Adrenal gland (tissue), 12 donors: Measurements from ENCODE around the gene ZMYM2. TPM values are rescaled to one million over a fixed set of nuclear protein-coding genes. Genes with fewer than 3 reads are reported as not detected.

Source experiments
- DNase-seq, 7 donors: peaks; one replicate each; pipeline ENCODE4 v3.0.0-alpha.2; 2019 to 2020
- H3K27ac ChIP-seq, 5 donors: fragments of 200-600 bp; sonication (generic) in 4 of 5; 1 replicate in 3 of 5; 2 replicates in 2 of 5; pipeline versions ENCODE4 v1.5.1 to v1.8.0; 2016 to 2020; ENCODE audit warnings: mild to moderate bottlenecking in 1 of 5
- H3K27me3 ChIP-seq: fragments of 200-600 bp; 2 replicates; pipeline ENCODE4 v1.8.0; 2021
- H3K36me3 ChIP-seq, 2 donors: fragments of 200-600 bp; replicated peaks in 1 of 2; 1 replicate in 1 of 2; 2 replicates in 1 of 2; pipeline versions ENCODE4 v1.5.1 to v1.8.0; 2018 to 2022
- H3K4me1 ChIP-seq, 2 donors: fragments of 200-600 bp; replicated peaks in 1 of 2; 1 replicate in 1 of 2; 2 replicates in 1 of 2; pipeline versions ENCODE4 v1.5.1 to v1.8.0; 2018 to 2021
- H3K4me3 ChIP-seq, 4 donors: fragments of 200-600 bp; sonication (generic) in 3 of 4; one replicate each; pipeline ENCODE4 v1.5.1; 2016 to 2018
- H3K9me3 ChIP-seq, 3 donors: fragments of 200-600 bp; sonication (generic) in 1 of 3; replicated peaks in 1 of 3; 1 replicate in 2 of 3; 2 replicates in 1 of 3; pipeline versions ENCODE4 v1.5.1 to v1.8.0; 2016 to 2021
- CTCF ChIP-seq, 6 experiments: fragments of 450-650 bp in 4 of 6; fragments of 200-600 bp in 2 of 6; sonication (generic) in 1 of 6; IDR thresholded peaks; 1 replicate in 5 of 6; 2 replicates in 1 of 6; pipeline versions ENCODE4 v1.5.1 to v1.8.0; 2016 to 2021; ENCODE audit warnings: antibody characterized with exemption in 6 of 6, mild to moderate bottlenecking in 2 of 6, moderate library complexity in 1 of 6
- POLR2A ChIP-seq, 2 donors: fragments of 450-650 bp; IDR thresholded peaks; one replicate each; pipeline ENCODE4 v1.6.1; 2017; ENCODE audit warnings: antibody characterized with exemption in 2 of 2, mild to moderate bottlenecking in 2 of 2, moderate library complexity in 1 of 2
- WGBS, 4 donors: extraction: QIAGEN DNeasy Blood & Tissue Kit in 2 of 4; methylation state at CpG; one replicate each; pipeline versions ENCODE4 v1.1.5 to v1.1.7; 2013 to 2017; 5-methylcytosine and 5-hydroxymethylcytosine counted together
- intact Hi-C, 2 donors: fragments of 100-400 bp; cut with DNase I; formaldehyde crosslinking; loops; one replicate each; pipeline versions ENCODE4 v1.14.1 to v1.15.0; 2022 to 2023
- polyA plus RNA-seq, 3 donors: library from polyadenylated mRNA; stranded (reverse); fragments of 200-250 nt in 2 of 3; fragments of 350-450 nt in 1 of 3; fragmentation: Illumina TruSeq in 1 of 3; extraction: RNeasy Lipid Tissue Mini Kit (QIAGEN cat#74804) in 1 of 3; gene quantifications; one replicate each; pipeline ENCODE4 v1.2.3, GENCODE V29; 2013 to 2014
- total RNA-seq, 9 donors: library from RNA; depleted of rRNA in 4 of 9; stranded (reverse); fragments of >200 nt in 4 of 9; fragments of 120-200 nt in 1 of 9; fragmentation: NEBNext Ultra II Directional in 1 of 9; extraction: Animal tissue kit (Norgen Biotek cat#: 25700) in 1 of 9; gene quantifications; one replicate each; pipeline versions ENCODE4 v1.1.0 to v1.2.4, GENCODE V29; 2013 to 2023
- donor health status: healthy with polysubstance abuse.
- donor health status: Bipolar disorder and iron deficiency.
- donor health status: DM: yes; HTN: yes; CAD: no.
- donor health status: DM: no; HTN: no; CAD: no.
- donor health status: DM: no; HTN: no; CAD: no.
- donor health status: DM: yes; HTN: yes; CAD: no.

ZMYM2 gene
- total and polyA plus RNA-seq, 12 donors: 28.0 to 125 (median 73.8) TPM

DNA sequence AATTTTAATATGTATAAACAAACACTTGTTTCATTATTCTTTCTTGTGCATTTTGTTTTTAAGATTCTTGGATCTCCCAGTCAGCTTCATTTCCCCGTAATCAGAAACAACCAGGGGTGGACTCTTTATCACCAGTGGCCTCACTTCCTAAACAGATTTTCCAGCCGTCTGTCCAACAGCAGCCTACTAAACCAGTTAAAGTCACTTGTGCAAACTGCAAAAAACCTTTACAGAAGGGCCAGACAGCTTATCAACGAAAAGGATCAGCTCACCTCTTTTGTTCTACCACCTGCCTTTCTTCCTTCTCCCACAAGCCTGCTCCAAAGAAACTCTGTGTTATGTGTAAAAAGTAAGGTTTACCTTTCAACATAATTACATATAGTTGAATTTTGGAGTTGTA, 44.3 kb downstream of the ZMYM2 start:
- no peak for DNase-seq
- Histone ChIP-seq H3K9me3 (no peaks in the 10 kb centered on the region), H3K27ac (no peak overlapping the region), H3K4me1 (peaks cover 0 to 14% of the 10 kb centered on the region in 2 donors), H3K4me3 (no peak overlapping the region), H3K36me3 (peaks cover 0 to 47% of the 10 kb centered on the region in 2 donors), H3K27me3 (no peaks in the 10 kb centered on the region)
- WGBS, 4 donors: 63 to 77% (median 69%) methylated on average over 3 of the region's 3 CpGs
- intact Hi-C loops: no loop called here
- TF ChIP-seq POLR2A (IDR thresholded peaks at IDR 0.05): no peak
- no peak for TF ChIP-seq CTCF (IDR thresholded peaks at IDR 0.05)

DNA sequence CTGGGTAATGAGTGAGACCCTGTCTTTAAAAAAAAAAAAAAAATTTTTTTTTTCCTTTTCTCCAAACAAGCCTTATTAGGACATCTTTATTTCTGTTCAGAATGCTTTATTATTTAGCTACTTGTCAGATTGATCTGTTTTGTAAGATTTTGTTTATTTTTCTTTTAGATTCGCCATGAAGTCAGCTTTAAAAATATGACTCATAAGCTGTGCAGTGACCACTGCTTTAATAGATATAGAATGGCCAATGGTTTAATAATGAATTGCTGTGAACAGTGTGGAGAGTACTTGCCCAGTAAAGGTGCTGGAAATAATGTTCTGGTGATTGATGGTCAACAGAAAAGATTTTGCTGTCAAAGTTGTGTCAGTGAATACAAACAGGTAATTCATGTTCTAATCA, 47.7 kb downstream of the ZMYM2 start:
- H3K27ac ChIP-seq: no peak overlapping the region
- no peaks in the 10 kb centered on the region for H3K27me3 ChIP-seq
- intact Hi-C loops: no loop called here
- H3K36me3 ChIP-seq: peaks cover 0 to 67% of the 10 kb centered on the region in 2 donors
- no peak overlapping the region for H3K4me3 ChIP-seq
- H3K4me1 ChIP-seq: peaks cover 0 to 5% of the 10 kb centered on the region in 2 donors
- WGBS, 4 donors: 59 to 75% (median 73%) methylated on average over 1 of the region's 1 CpG
- no peaks in the 10 kb centered on the region for H3K9me3 ChIP-seq
- TF ChIP-seq CTCF (IDR thresholded peaks at IDR 0.05) (no peak), POLR2A (IDR thresholded peaks at IDR 0.05) (no peak)
- DNase-seq: no peak

GRCh38 chr13:20015763-20016162, 57.2 kb downstream of the ZMYM2 start:
- 97 to 100% (median 99%) methylated on average over 2 of the region's 2 CpGs for WGBS, 4 donors
- no peak for TF ChIP-seq POLR2A (IDR thresholded peaks at IDR 0.05)
- no peak for TF ChIP-seq CTCF (IDR thresholded peaks at IDR 0.05)
- Histone ChIP-seq H3K27me3 (no peaks in the 10 kb centered on the region), H3K4me1 (no peaks in the 10 kb centered on the region), H3K4me3 (no peak overlapping the region), H3K9me3 (peaks cover 0 to 16% (median 9%) of the 10 kb centered on the region in 3 donors), H3K27ac (no peak overlapping the region), H3K36me3 (peaks cover 0 to 15% of the 10 kb centered on the region in 2 donors)
- intact Hi-C loops: no loop called here
- no peak for DNase-seq

DNA sequence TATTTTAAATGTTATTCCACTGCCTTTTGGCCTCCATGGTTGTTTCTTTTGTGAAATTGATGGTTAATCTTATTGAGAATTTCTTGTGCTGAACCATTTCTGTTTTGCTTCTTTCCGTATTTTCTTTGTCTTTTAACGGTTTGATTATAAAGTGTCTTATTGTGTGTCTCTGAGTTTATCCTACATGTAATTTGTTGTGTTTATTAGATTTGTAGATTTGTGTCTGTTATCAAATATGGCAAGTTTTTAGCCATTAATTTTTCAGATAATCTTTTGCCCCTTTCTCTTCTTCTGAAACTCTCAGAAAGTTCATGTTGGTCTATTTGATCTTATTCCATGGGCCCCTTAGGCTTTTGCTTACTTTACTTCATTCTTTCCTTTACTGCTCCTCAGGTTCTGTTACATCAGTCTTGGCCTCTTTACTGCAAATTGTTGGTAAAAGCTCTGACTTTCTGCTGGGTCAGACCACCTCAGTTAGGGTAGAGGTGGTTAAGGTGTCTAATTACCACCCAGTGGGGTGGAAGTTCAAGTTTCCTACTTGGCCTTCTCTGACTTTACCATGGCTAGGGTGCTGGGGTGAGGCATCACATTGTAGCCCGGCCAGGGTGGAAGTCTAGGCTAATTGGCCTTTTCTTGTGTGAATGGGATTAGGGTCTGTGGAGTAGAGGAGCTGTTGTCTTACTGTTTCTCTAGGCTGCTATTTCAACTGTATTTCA, 58.3 kb downstream of the ZMYM2 start:
- 93 to 98% (median 95%) methylated on average over 3 of the region's 3 CpGs for WGBS, 4 donors
- Histone ChIP-seq H3K9me3 (peaks cover 0 to 16% (median 9%) of the 10 kb centered on the region in 3 donors), H3K4me3 (no peak overlapping the region), H3K36me3 (peaks cover 0 to 14% of the 10 kb centered on the region in 2 donors), H3K4me1 (no peaks in the 10 kb centered on the region), H3K27ac (no peak overlapping the region), H3K27me3 (no peaks in the 10 kb centered on the region)
- DNase-seq: no peak
- intact Hi-C loops: no loop called here
- no peak for TF ChIP-seq CTCF (IDR thresholded peaks at IDR 0.05)
- no peak for TF ChIP-seq POLR2A (IDR thresholded peaks at IDR 0.05)
